HCT116 (cell line): Measurements from ENCODE around the gene CCDC137. TPM values are rescaled to one million over a fixed set of nuclear protein-coding genes. Genes with fewer than 3 reads are reported as not detected.
A peak's percentile ranks its signal among the peaks of the same experiment; 100 is the strongest.

Source experiments
- ATAC-seq: fragments of 200-7000 bp; cut with Tn5 transposase; 2 replicates; pipeline ENCODE4 v1.9.1; 2020; ENCODE audit warnings: mild to moderate bottlenecking, moderate library complexity
- BruUV-seq: library from RNA; stranded (reverse); fragments of 400-500 nt; replicated peaks from 2 replicates; lab custom pipeline; 2021; lab: Mats Ljungman, UMichigan
- CTCF ChIA-PET: fragments of 300-600 bp; sonication (Branson Sonifier 250); formaldehyde crosslinking; loops from one replicate; lab custom pipeline; 2021; ENCODE audit warnings: antibody characterized with exemption; lab: Charles Lee
- POLR2A ChIA-PET: fragments of 300-600, 350-600 bp; sonication (Branson Sonifier 250); formaldehyde crosslinking; loops from one replicate; lab custom pipeline; 2021; ENCODE audit warnings: antibody characterized with exemption; lab: Charles Lee
- RAD21 ChIA-PET, 2 experiments: fragments of 300-600 bp; sonication (Branson Sonifier 250); formaldehyde crosslinking; loops; one replicate each; lab custom pipeline; 2023; ENCODE audit warnings: low total read pairs in 2 of 2; ENCODE audit not compliant: uncharacterized antibody in 2 of 2, unreplicated experiment in 2 of 2, low non-redundant PET in 1 of 2; lab: Charles Lee
- DNase-seq: peaks from one replicate; pipeline ENCODE4 v3.0.0-alpha.2; 2010; ENCODE audit warnings: low read depth, low spot score
- H2AFZ ChIP-seq: fragments of 200-600 bp; shearing (Covaris generic), sonication (generic); 2 replicates; pipeline ENCODE4 v1.6.1; 2017; ENCODE audit warnings: low read depth, mixed run types, mixed read lengths, antibody characterized with exemption, low read length; ENCODE audit not compliant: poor library complexity, severe bottlenecking
- H3K27ac ChIP-seq: 2 replicates; pipeline ENCODE4 v1.5.1; 2012; ENCODE audit warnings: low read depth, low read length
- H3K27me3 ChIP-seq: fragments of 200-600 bp; sonication (generic); 2 replicates; pipeline ENCODE4 v1.6.1; 2016; ENCODE audit warnings: mixed run types, low read length, mixed read lengths; ENCODE audit not compliant: insufficient read depth
- H3K36me3 ChIP-seq, 2 experiments: fragments of 200-500 bp in 1 of 2; fragments of 200-600 bp in 1 of 2; sonication (Bioruptor generic) in 1 of 2; sonication (generic) in 1 of 2; 2 replicates each; pipeline versions ENCODE4 v1.5.1 to v1.6.1; 2014 to 2016; ENCODE audit warnings: low read length in 2 of 2, inconsistent platforms in 1 of 2, mixed read lengths in 1 of 2, mixed run types in 1 of 2; ENCODE audit not compliant: insufficient read depth in 2 of 2, control insufficient read depth in 1 of 2
- H3K4me1 ChIP-seq, 2 experiments: fragments of 200-600 bp in 1 of 2; sonication (generic) in 1 of 2; 2 replicates each; pipeline versions ENCODE4 v1.5.1 to v1.6.1; 2012 to 2017; ENCODE audit warnings: low read length in 2 of 2, inconsistent platforms in 1 of 2, mild to moderate bottlenecking in 1 of 2, mixed read lengths in 1 of 2, mixed run types in 1 of 2, moderate library complexity in 1 of 2; ENCODE audit not compliant: insufficient read depth in 2 of 2, control insufficient read depth in 1 of 2
- H3K4me2 ChIP-seq: fragments of 200-600 bp; sonication (generic); 2 replicates; pipeline ENCODE4 v1.6.1; 2017; ENCODE audit warnings: mixed run types, low read length, mixed read lengths
- H3K4me3 ChIP-seq, 2 experiments: fragments of 200-600 bp in 1 of 2; sonication (generic) in 1 of 2; replicated peaks in 1 of 2; 2 replicates each; pipeline ENCODE4 v1.5.1; 2011 to 2016; ENCODE audit warnings: low read length in 2 of 2, control low read depth in 1 of 2, low read depth in 1 of 2, mild to moderate bottlenecking in 1 of 2, mixed read lengths in 1 of 2, mixed run types in 1 of 2
- H3K79me2 ChIP-seq: fragments of 200-600 bp; sonication (generic); 2 replicates; pipeline ENCODE4 v1.6.1; 2017; ENCODE audit warnings: mild to moderate bottlenecking, mixed run types, low read length, moderate library complexity, mixed read lengths; ENCODE audit not compliant: insufficient read depth
- H3K9ac ChIP-seq: fragments of 200-600 bp; sonication (generic); 2 replicates; pipeline ENCODE4 v1.6.1; 2016; ENCODE audit warnings: low read length, mixed read lengths
- H3K9me2 ChIP-seq: fragments of 200-600 bp; sonication (generic), shearing (Covaris generic); 2 replicates; pipeline ENCODE4 v1.6.1; 2017; ENCODE audit warnings: mixed run types, mild to moderate bottlenecking, moderate library complexity; ENCODE audit not compliant: insufficient read depth
- H3K9me3 ChIP-seq, 2 experiments: fragments of 200-500 bp in 1 of 2; fragments of 200-600 bp in 1 of 2; sonication (Bioruptor generic) in 1 of 2; sonication (generic) in 1 of 2; 2 replicates each; pipeline ENCODE4 v1.6.1; 2014 to 2017; ENCODE audit warnings: low read length in 2 of 2, mixed read lengths in 2 of 2, inconsistent platforms in 1 of 2, low read depth in 1 of 2, mild to moderate bottlenecking in 1 of 2, mixed run types in 1 of 2, moderate library complexity in 1 of 2; ENCODE audit not compliant: control insufficient read depth in 1 of 2, insufficient read depth in 1 of 2
- H4K20me1 ChIP-seq: fragments of 200-600 bp; sonication (generic), shearing (Covaris generic); 2 replicates; pipeline ENCODE4 v1.6.1; 2017; ENCODE audit warnings: mixed run types, mild to moderate bottlenecking, moderate library complexity; ENCODE audit not compliant: insufficient read depth
- ATF3 ChIP-seq: IDR thresholded peaks from 2 replicates; pipeline ENCODE4 v1.6.1; 2012
- CTCF ChIP-seq, 3 experiments: fragments of 200-600 bp in 1 of 3; sonication (generic) in 1 of 3; IDR thresholded peaks in 2 of 3; conservative IDR thresholded peaks in 1 of 3; 2 replicates each; pipeline ENCODE4 v1.5.1; 2012 to 2017; ENCODE audit warnings: low read depth in 2 of 3, low read length in 2 of 3, antibody characterized with exemption in 1 of 3, borderline replicate concordance in 1 of 3, control low read depth in 1 of 3, mild to moderate bottlenecking in 1 of 3, mixed read lengths in 1 of 3, mixed run types in 1 of 3, moderate library complexity in 1 of 3; ENCODE audit not compliant: insufficient read depth in 1 of 3
- POLR2AphosphoS5 ChIP-seq: IDR thresholded peaks from 2 replicates; pipeline ENCODE4 v1.6.1; 2011; ENCODE audit warnings: mild to moderate bottlenecking, low read depth, low read length, moderate library complexity
- SP1 ChIP-seq: IDR thresholded peaks from 2 replicates; pipeline ENCODE4 v1.6.1; 2012; ENCODE audit warnings: low read depth
- intact Hi-C: fragments of 100-400 bp; cut with micrococcal nuclease; formaldehyde crosslinking; loops from 2 replicates; pipeline ENCODE4 v1.10.0; 2022
- total RNA-seq: library from RNA; stranded (reverse); gene quantifications from one replicate; pipeline ENCODE4 v1.2.1, GENCODE V29; 2021; ENCODE audit not compliant: unreplicated experiment
- TF ChIP-seq, protein P1 (sequence below): IDR thresholded peaks from 2 replicates; pipeline ENCODE4 v1.6.1; 2012

Gene CCDC137
- total RNA-seq, 1 experiment from 2014 or later: 77.5 TPM

DNA sequence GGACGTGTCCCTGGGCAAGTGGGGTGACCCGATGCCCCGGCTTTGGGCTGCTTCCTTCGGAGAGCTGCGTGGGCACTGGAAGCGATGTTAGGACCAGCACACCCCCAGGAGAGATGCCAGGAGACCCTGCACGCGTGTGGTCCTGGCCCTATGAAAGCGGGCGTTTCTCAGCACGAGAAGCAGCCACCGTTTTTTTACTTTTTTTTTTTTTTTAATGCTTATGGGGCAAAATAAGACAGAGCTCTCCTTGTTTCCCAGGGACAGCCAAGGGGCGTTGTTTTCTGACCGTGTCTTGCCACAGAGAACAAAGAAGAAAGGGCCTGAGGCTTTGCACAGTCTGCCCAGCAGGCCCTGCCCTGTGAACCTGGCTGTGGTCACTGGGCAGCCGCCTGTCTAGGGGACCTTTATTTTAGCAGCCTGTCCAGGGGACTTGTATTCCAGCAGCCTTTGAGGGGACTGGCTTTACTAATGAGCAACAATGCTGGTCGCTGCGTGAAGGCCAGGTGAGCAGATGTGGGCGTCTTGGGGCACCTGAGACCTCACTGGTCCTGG is 46.5 kb downstream of the CCDC137 start:
- BruUV-seq: TSS peak; percentile 10
- no peak overlapping the region for H2AFZ ChIP-seq
- CTCF ChIA-PET: interaction anchor here (1.5 kb wide), 1 partner anchor 9 kb away, joined by 8 read pairs; no protein-coding TSS in a partner anchor

DNA sequence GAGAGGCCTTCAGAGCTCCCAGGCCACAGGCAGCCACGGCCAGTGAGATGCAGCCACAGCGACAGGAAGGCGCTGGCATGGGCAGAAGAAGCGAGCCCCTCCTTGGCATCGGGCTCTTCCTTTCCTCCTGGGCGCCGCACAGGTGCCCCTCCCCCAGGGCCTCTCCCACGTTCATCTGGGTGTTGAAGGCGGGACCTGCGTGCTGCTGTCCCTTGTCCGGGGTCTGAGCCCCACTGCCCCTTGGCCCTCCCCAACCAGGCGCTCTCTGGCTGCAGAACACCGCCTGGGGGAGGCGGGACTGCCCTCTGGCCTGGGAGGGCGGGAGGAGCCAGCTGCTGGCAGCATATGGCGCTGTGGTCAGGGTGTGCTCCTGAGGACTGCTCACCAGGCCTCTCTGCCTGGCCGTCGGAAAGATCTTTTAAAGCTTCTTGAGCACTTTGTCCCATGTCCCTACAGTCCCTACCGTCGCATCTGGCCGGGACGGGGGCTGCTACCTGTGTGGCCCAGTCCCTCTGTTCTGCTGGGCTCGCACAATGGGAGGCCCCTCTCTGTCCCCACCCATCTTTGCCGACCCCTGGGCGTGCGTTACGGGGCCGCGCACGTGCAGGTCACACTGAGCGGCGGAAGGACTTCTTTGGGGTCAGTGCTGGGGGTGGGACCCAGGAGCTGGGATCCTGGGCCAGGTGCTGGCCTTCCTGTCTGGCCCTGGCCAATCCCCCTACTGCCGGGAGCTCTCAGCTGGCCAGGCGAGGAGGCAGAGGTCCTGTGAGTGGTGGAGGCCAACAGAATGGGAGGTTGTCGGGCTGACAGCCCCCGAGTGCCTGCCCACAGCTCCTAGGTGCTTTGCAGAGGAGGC is 47.2 kb downstream of the CCDC137 start:
- peak overlapping the region; percentile 96 for H3K27ac ChIP-seq
- intact Hi-C loops: no loop called here
- ChIA-PET RAD21 (no interaction called here), CTCF (interaction anchor here (1.0 to 1.5 kb wide), 2 partner anchors 8 to 13 kb away, joined by 3 to 8 read pairs; no protein-coding TSS in a partner anchor), POLR2A (interaction anchor here (0.8 to 1.9 kb wide), 6 partner anchors 9 to 214 kb away, joined by 3 to 5 read pairs (median 3); partner anchors contain the start of genes ARL16, HGS, MAFG and MRPL12)
- no TSS peak for BruUV-seq
- H3K9me3 ChIP-seq: no peaks in the 10 kb centered on the region
- DNase-seq (no peak), ATAC-seq (peak; percentile 12)
- H2AFZ ChIP-seq: no peak overlapping the region
- peaks cover 32 to 41% of the 10 kb centered on the region in 2 experiments for H3K4me1 ChIP-seq
- no peaks in the 10 kb centered on the region for H3K9me2 ChIP-seq
- peak overlapping the region; percentile 66 to 96 for H3K4me3 ChIP-seq
- no peaks in the 10 kb centered on the region for H4K20me1 ChIP-seq
- peaks cover 34% of the 10 kb centered on the region for H3K79me2 ChIP-seq
- no peaks in the 10 kb centered on the region for H3K27me3 ChIP-seq
- peaks cover 3 to 5% of the 10 kb centered on the region in 2 experiments; a peak in 3 of 4 replicates for H3K36me3 ChIP-seq
- TF ChIP-seq ATF3: no peak
- no peak for TF ChIP-seq POLR2AphosphoS5
- TF ChIP-seq CTCF (IDR thresholded peaks at IDR 0.05 in 2 of 3, conservative IDR thresholded peaks at IDR 0.05 in 1 of 3; ENCODE audit: borderline replicate concordance in 1 of 3, insufficient read depth in 1 of 3, low read depth in 2 of 3, low read length in 2 of 3): no peak
- peak overlapping the region; percentile 93 for H3K9ac ChIP-seq
- H3K4me2 ChIP-seq: peak overlapping the region; percentile 100

More for the DNA sequence above, 46.5 kb downstream of the CCDC137 start:
- Histone ChIP-seq H4K20me1 (no peaks in the 10 kb centered on the region), H3K27ac (peak overlapping the region; percentile 96), H3K4me2 (peak overlapping the region; percentile 100), H3K4me1 (peaks cover 32 to 48% of the 10 kb centered on the region in 2 experiments), H3K9ac (peak overlapping the region; percentile 93), H3K79me2 (peaks cover 34% of the 10 kb centered on the region), H3K27me3 (no peaks in the 10 kb centered on the region), H3K4me3 (peak overlapping the region; percentile 66 to 96), H3K9me2 (no peaks in the 10 kb centered on the region), H3K36me3 (peaks cover 4 to 5% of the 10 kb centered on the region in 2 experiments; a peak in 3 of 4 replicates), H3K9me3 (no peaks in the 10 kb centered on the region)
- ATAC-seq: no peak
- POLR2A ChIA-PET: interaction anchor here (0.8 to 1.9 kb wide), 5 partner anchors 9 to 215 kb away, joined by 3 to 5 read pairs (median 3); partner anchors contain the start of genes MAFG and MRPL12
- RAD21 ChIA-PET: interaction anchor here in 1 of 2 experiments (1.2 kb wide), 1 partner anchor 9 kb away, joined by 4 read pairs; no protein-coding TSS in a partner anchor
- DNase-seq: no peak
- intact Hi-C loops: no loop called here
- TF ChIP-seq SP1: no peak
- TF ChIP-seq, protein P1, sequence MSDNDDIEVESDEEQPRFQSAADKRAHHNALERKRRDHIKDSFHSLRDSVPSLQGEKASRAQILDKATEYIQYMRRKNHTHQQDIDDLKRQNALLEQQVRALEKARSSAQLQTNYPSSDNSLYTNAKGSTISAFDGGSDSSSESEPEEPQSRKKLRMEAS: 0 out of 2 replicates have a peak, but pooled peaks have one; percentile 37
